ENCODE data around the gene DLST.

The DLST gene

GRCh38 chr14:74881431-74882102, at the start of gene DLST:
TSS of gene DLST (plus strand) at chr14:74881916. CDS start at chr14:74881954, 38 bp downstream.
- in situ Hi-C loops (cut with MboI; ENCODE audit: low pct_unique_long_range_greater_than_20kb, low sequenced_read_pairs), result no loop called here
- DNase-seq, result peak; percentile 92

GRCh38 chr14:74832849-74833248, 48.9 kb upstream of the DLST start:
- in situ Hi-C loops (cut with MboI; ENCODE audit: low pct_unique_long_range_greater_than_20kb, low sequenced_read_pairs), result no loop called here
- DNase-seq, result no peak

GRCh38 chr14:74834692-74835392, 46.9 kb upstream of the DLST start:
- in situ Hi-C loops (cut with MboI; ENCODE audit: low pct_unique_long_range_greater_than_20kb, low sequenced_read_pairs), result no loop called here
- no peak for DNase-seq

GRCh38 chr14:74835645-74836250, 46.0 kb upstream of the DLST start:
- no peak for DNase-seq
- in situ Hi-C loops (cut with MboI; ENCODE audit: low pct_unique_long_range_greater_than_20kb, low sequenced_read_pairs), result no loop called here

GRCh38 chr14:74836251-74836960, 45.3 kb upstream of the DLST start:
- in situ Hi-C loops (cut with MboI; ENCODE audit: low pct_unique_long_range_greater_than_20kb, low sequenced_read_pairs), result no loop called here

GRCh38 chr14:74838166-74838565, 43.5 kb upstream of the DLST start:
- DNase-seq, result no peak
- in situ Hi-C loops (cut with MboI; ENCODE audit: low pct_unique_long_range_greater_than_20kb, low sequenced_read_pairs), result no loop called here

More at GRCh38 chr14:74836251-74836960, 45.3 kb upstream of the DLST start:
- no peak for DNase-seq

- in situ Hi-C loops (cut with MboI; ENCODE audit: low pct_unique_long_range_greater_than_20kb, low sequenced_read_pairs), result no loop called here
- DNase-seq, result no peak
These were observed 41.1 kb upstream of the DLST start for GRCh38 chr14:74840603-74841030.

GRCh38 chr14:74841230-74842207, 40.2 kb upstream of the DLST start:
- in situ Hi-C loops (cut with MboI; ENCODE audit: low pct_unique_long_range_greater_than_20kb, low sequenced_read_pairs), result no loop called here
- DNase-seq, result peak; percentile 38

- DNase-seq, result no peak
- in situ Hi-C loops (cut with MboI; ENCODE audit: low pct_unique_long_range_greater_than_20kb, low sequenced_read_pairs), result no loop called here
These were observed 38.1 kb upstream of the DLST start for GRCh38 chr14:74843653-74844052.

GRCh38 chr14:74846168-74846567, 35.5 kb upstream of the DLST start:
- DNase-seq, result no peak
- in situ Hi-C loops (cut with MboI; ENCODE audit: low pct_unique_long_range_greater_than_20kb, low sequenced_read_pairs), result no loop called here

- in situ Hi-C loops (cut with MboI; ENCODE audit: low pct_unique_long_range_greater_than_20kb, low sequenced_read_pairs), result no loop called here
- DNase-seq, result no peak
These were observed 34.6 kb upstream of the DLST start for GRCh38 chr14:74846968-74847665.

GRCh38 chr14:74848768-74849167, 32.9 kb upstream of the DLST start:
- no peak for DNase-seq
- in situ Hi-C loops (cut with MboI; ENCODE audit: low pct_unique_long_range_greater_than_20kb, low sequenced_read_pairs), result no loop called here

GRCh38 chr14:74852922-74853530, 28.7 kb upstream of the DLST start:
- no peak for DNase-seq
- in situ Hi-C loops (cut with MboI; ENCODE audit: low pct_unique_long_range_greater_than_20kb, low sequenced_read_pairs), result no loop called here

- in situ Hi-C loops (cut with MboI; ENCODE audit: low pct_unique_long_range_greater_than_20kb, low sequenced_read_pairs), result no loop called here
- no peak for DNase-seq
These were observed 28.1 kb upstream of the DLST start for GRCh38 chr14:74853581-74853980.

- in situ Hi-C loops (cut with MboI; ENCODE audit: low pct_unique_long_range_greater_than_20kb, low sequenced_read_pairs), result no loop called here
- no peak for DNase-seq
These were observed 26.7 kb upstream of the DLST start for GRCh38 chr14:74855021-74855420.

GRCh38 chr14:74855945-74856344, 25.8 kb upstream of the DLST start:
- in situ Hi-C loops (cut with MboI; ENCODE audit: low pct_unique_long_range_greater_than_20kb, low sequenced_read_pairs), result no loop called here
- peak; percentile 18 for DNase-seq

- in situ Hi-C loops (cut with MboI; ENCODE audit: low pct_unique_long_range_greater_than_20kb, low sequenced_read_pairs), result no loop called here
- no peak for DNase-seq
These were observed 25.4 kb upstream of the DLST start for GRCh38 chr14:74856366-74856765.

- DNase-seq, result no peak
These were observed 23.7 kb upstream of the DLST start for GRCh38 chr14:74858022-74858421.

More at GRCh38 chr14:74858022-74858421, 23.7 kb upstream of the DLST start:
- in situ Hi-C loops (cut with MboI; ENCODE audit: low pct_unique_long_range_greater_than_20kb, low sequenced_read_pairs), result no loop called here

All from KBM-7 (cell line).